HG02642 (cell line): Measurements from ENCODE around the gene SNAP29.
A peak's percentile ranks its signal among the peaks of the same experiment; 100 is the strongest.

Experiments
- ATAC-seq: cut with Tn5 transposase; IDR thresholded peaks from one replicate; pipeline ENCODE4 v1.9.1; 2021; ENCODE audit warnings: mild to moderate bottlenecking; ENCODE audit not compliant: unreplicated experiment, poor library complexity

The SNAP29 gene

DNA sequence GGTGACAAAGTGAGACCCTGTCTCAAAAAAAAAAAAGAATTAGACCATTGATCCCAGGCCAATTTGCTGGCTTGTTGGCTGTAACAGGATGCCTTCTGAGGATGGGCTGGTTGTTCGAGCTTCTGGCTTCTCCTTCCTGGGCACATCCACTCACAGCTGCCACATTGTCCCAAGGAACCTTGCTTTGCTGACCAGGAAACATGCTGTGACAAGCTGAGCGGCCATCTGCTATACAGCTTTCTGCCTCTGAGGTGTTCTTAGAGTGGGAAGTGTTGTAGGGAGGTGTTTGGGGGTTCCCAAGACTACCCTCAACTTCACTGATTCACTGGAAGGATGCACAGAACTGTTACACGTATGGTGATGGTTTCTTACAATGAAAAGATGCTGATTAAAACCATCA lies 6.5 kb downstream of the SNAP29 start:
- no peak for ATAC-seq

DNA sequence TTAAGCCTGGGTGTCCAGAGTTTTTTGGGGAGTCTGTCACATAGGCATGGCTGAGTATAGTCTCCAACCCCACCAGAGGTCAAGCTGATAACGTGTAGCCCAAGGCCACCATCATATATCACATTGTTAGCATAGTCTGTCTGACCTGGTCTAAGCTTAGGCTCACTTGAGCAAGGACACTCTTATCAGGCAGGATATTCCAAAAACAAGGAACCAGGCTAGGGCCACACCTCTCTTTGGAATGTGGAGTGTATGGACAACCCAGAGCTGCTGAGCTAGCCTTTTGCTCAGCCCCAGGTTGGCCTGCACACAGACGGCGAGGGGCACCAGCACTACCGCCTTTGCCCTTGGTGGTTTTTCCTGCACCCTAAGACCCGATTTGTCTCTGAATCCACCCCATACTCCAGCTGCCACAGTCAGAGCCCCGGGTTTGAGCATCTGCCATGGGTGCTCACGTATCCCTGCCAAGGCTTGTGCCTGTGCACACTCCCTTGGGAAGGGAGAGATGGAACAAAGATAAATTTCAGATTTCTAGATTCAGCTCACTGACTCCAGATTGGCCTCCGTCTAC lies 7.2 kb downstream of the SNAP29 start:
- ATAC-seq: no peak

GRCh38 chr22:20866736-20867135 lies 7.9 kb downstream of the SNAP29 start:
- ATAC-seq: no peak

GRCh38 chr22:20867179-20868024 lies 8.6 kb downstream of the SNAP29 start:
- no peak for ATAC-seq

DNA sequence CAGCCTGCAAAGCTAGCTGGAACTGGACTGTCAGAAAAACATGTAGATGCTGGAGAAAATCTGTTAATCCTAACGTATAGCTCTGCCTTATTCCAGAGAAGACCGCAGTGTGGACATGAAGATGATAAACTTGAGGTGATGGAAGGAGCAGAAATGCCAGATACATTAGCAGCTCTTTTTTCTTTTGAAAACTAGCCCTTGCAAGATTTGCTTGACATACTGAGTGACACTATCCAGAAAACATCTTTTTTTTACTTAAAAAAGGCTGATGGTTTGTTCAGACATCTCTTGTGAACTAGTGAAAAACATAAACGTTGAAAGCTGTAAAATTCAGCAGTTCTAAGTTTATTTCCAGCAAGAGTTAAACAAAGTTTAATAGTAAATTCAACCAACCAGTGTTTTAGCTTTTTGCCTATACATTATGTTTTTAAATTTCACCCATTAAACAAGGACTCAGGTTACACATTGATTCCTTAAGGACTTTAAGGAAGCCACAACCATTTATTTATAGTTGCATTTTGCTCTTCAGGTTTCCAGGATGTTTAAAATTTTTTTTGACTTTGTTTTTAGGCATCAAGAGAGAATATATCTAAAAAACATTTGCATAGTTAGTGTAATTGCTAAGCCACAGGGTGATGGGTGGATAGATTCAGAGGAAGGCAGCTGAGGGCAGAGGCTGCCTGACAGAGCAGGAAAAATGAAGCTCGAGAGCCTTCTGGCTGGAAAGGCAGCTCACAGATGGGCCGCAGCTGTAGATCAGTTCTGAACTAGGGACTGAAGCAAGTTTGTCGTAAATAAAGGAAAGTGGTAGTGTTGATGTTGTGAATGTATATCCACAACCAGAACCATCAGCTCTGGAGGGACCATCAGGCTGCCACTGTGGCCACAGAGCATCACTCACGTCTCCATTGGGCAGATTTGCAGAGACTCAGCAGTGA lies 9.5 kb downstream of the SNAP29 start:
- ATAC-seq: no peak

GRCh38 chr22:20869234-20869633 lies 10.4 kb downstream of the SNAP29 start:
- no peak for ATAC-seq

DNA sequence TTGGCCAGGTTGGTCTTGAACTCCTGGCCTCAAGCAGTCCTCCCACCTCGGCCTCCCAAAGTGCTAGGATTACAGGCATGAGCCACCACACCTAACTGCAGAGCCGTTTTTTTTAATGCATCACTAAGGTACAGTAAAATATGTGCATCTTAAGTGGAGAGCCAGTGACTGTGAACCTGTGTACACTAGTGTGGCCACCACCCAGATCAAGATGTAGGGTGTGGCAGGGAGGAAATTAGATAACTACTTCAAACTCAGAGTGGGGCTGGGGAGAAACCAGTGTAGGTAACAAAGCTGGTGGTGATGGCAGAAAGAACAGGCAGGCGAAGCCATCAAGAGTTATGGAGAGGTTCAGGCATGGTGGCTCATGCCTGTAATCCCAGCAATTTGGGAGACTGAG lies 14.4 kb downstream of the SNAP29 start:
- no peak for ATAC-seq

GRCh38 chr22:20875296-20875695 lies 16.5 kb downstream of the SNAP29 start:
- ATAC-seq: no peak

DNA sequence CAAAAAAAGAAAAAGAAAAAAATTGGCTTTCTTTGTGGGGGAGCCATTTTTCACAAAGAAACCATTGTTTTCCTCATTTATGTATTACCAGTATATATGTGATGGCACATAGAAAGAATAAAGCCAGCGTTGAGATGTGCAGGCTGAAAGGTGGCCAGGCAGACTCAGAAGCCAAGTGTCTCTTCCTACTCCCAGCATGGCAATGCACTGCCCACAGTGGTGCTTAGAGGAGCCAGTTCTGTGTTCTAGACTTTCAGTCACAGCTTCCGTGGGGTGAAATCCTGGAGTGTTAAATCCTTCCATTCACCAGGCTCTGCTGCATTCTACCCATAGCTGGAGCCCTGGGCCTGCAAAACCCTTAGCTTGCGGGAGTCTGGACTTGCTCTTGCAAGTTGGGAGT lies 18.9 kb downstream of the SNAP29 start:
- no peak for ATAC-seq

GRCh38 chr22:20881231-20881630 lies 22.4 kb downstream of the SNAP29 start:
- no peak for ATAC-seq

- no peak for ATAC-seq
These were observed 23.3 kb downstream of the SNAP29 start for GRCh38 chr22:20881869-20882815.

DNA sequence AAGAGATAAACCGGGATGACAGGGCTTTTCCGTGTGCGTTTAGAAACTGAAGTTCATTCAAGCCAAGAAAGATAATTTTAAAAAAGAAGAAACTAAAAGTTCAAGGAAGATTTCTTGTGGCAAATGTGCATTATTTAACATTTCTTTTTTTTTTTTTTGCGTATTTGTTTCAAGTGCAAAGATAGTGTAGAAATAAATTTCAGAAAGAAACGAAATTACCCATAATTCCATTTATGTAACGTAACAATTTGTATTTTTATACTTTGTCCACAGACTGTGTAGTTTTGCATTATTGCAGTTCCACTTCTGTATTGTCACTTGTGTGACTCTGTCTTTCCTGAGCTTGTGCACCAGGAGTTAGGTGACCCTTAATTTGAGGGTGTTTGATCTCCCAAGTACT lies 24.0 kb downstream of the SNAP29 start:
- no peak for ATAC-seq

DNA sequence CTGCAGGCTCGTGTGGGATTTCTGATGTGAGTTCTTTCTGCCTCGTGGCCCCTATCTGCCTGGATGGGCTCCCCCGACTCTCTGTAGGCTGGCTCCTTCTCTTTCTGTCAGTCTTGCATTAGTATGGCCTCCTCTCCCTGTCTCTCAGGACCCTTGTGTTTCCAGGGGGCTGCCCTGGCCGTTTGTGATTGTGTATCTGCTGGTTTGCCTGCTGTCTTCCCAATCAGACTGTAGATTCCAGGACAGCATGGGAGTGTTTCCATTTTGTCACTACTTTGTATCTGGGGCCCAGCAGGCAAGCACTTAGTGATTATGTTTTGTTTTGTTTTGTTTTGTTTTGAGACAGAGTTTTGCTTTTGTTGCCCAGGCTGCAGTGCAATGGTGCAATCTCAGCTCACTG lies 25.6 kb downstream of the SNAP29 start:
- no peak for ATAC-seq

- ATAC-seq: peak; percentile 7
These were observed 26.3 kb downstream of the SNAP29 start for GRCh38 chr22:20885017-20885556.

DNA sequence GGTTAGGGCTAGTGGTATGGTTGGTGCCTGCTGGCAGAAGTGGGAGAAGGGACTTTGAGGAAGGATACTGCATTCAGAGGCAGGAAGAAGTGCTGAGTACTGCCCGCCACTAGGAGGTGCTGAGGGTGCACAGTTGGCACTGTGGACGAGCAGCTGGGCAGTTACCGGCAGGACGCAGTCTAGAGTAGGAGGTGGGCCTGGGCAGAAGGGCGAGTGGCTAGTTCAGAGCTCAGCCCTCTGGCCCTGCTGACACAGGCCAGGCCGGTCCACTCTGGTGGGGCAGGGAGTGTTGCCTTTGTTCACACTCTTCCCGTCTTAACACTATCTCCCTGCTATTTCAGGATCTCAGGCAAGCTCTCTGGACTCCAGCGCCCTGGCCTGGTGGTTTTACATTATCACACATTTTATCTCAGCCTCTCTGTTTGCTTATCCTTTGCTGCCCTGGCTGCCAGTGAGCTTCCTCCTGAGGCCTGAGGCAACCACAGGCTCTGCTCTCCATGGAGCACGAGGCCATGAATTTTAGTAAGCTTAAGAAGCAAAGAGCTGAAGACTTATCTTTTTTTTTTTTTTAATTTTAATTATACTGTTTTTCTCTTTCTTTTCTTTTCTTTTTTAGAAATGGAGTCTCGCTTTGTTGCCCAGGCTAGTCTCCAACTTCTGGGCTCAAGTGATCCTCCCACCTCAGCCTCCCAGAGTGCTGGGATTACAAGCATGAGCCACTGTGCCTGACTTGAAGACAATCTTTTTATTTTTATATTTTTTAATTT lies 26.9 kb downstream of the SNAP29 start:
- ATAC-seq: peak; percentile 50

- no peak for ATAC-seq
These were observed 28.6 kb downstream of the SNAP29 start for GRCh38 chr22:20887375-20887774.

- no peak for ATAC-seq
These were observed 30.4 kb downstream of the SNAP29 start for GRCh38 chr22:20889025-20889704.

DNA sequence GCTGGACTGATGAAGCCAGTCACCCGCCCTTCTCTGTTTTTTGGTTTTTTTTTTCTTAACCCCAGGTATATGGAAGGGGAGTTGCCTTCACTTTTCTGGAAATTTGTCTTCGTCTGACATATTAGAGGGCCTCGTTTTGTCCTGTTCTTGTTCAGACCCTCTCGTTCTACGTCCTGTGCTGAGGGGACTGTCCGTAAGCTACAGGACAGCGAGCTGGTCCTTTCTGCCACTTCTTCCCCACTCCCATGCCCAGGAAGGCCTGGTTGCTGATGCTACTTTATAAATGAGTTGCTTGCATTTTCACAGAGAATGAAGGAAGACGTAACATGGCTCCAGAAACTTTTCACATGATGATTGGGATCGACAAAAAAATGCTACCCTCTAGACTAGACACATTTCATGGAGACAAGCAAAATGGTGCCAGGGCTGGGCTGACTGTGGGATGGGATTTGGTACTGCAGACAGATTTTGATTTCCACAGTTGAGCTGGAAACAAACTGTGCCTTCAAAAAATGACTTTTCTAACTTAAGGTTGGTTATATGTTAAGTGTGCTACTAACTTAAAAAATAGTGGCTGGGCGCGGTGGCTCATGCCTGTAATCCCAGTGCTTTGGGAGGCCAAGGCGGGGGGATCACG lies 31.2 kb downstream of the SNAP29 start:
- ATAC-seq: no peak
